Activated T-cell treated with anti-CD3 and anti-CD28 coated beads for 48 hours (primary cell): ENCODE results near the gene ZNF155.

Source experiments
- DNase-seq: peaks from one replicate; pipeline ENCODE4 v3.0.0-alpha.2; 2020; ENCODE audit warnings: low read depth

Gene ZNF155

GRCh38 chr19:44003461-44004009 is 19.5 kb downstream of the ZNF155 start:
- DNase-seq = no peak

- no peak for DNase-seq
Observed at GRCh38 chr19:44005973-44006372, 22.0 kb downstream of the ZNF155 start.

- no peak for DNase-seq
Observed at GRCh38 chr19:44007473-44007872, 23.5 kb downstream of the ZNF155 start.

- no peak for DNase-seq
Observed at GRCh38 chr19:44010468-44010867, 26.5 kb downstream of the ZNF155 start.

- no peak for DNase-seq
Observed at GRCh38 chr19:44019498-44019897, 35.5 kb downstream of the ZNF155 start.

- DNase-seq = no peak
Observed at GRCh38 chr19:44021221-44021620, 37.2 kb downstream of the ZNF155 start.

GRCh38 chr19:44024900-44025216 is 40.9 kb downstream of the ZNF155 start:
- DNase-seq = no peak

- DNase-seq = peak; percentile 64
Observed at GRCh38 chr19:44025217-44025936, 41.4 kb downstream of the ZNF155 start, which contains the start of gene ZNF222. TSS of gene ZNF222 (plus strand) at chr19:44025379. CDS start at chr19:44025437, 58 bp downstream.

GRCh38 chr19:44026622-44027021 is 42.6 kb downstream of the ZNF155 start:
- DNase-seq = no peak

GRCh38 chr19:44032001-44032610 is 48.1 kb downstream of the ZNF155 start:
- DNase-seq = no peak

GRCh38 chr19:44042147-44042546 is 58.2 kb downstream of the ZNF155 start:
- no peak for DNase-seq
